GM13977 (cell line): ENCODE results near the gene IGSF21.

Source experiments
- DNase-seq: peaks from one replicate; pipeline ENCODE4 v3.0.0; 2012; ENCODE audit warnings: low spot score
- CTCF ChIP-seq: IDR thresholded peaks from 2 replicates; pipeline ENCODE4 v1.5.1; 2012; ENCODE audit warnings: mild to moderate bottlenecking, control low read depth; ENCODE audit not compliant: insufficient read depth; ENCODE audit errors: extremely low read depth, missing control alignments
- in situ Hi-C: fragments of 300-500 bp; cut with MboI; formaldehyde crosslinking; loops from one replicate; pipeline ENCODE4 v1.12.0; 2022; ENCODE audit warnings: low sequenced_read_pairs, low pct_unique_long_range_greater_than_20kb, mixed read lengths, inconsistent platforms; ENCODE audit not compliant: unreplicated experiment

IGSF21 gene

DNA sequence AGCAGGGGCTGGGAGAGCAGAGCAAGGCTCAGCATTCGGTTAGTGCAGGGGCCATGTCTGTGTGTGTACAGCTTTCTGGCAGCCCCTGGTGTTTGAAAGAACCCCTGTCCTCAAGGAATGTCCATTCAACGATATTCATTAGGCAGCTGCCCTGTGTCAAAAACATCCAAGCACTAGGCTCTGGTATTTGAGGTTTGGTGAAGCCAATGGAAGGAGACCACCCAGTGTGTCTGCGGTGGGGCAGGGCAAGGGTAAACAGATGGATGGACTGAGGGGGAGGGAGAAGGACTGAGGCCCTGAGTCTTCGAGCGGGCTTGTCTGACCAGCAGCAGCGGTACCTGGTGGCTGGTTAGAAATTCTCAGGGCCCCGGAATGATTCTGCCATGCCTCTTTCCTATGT, 217.5 kb downstream of the IGSF21 start:
- no peak for DNase-seq
- in situ Hi-C loops, result no loop called here
- no peak for TF ChIP-seq CTCF

DNA sequence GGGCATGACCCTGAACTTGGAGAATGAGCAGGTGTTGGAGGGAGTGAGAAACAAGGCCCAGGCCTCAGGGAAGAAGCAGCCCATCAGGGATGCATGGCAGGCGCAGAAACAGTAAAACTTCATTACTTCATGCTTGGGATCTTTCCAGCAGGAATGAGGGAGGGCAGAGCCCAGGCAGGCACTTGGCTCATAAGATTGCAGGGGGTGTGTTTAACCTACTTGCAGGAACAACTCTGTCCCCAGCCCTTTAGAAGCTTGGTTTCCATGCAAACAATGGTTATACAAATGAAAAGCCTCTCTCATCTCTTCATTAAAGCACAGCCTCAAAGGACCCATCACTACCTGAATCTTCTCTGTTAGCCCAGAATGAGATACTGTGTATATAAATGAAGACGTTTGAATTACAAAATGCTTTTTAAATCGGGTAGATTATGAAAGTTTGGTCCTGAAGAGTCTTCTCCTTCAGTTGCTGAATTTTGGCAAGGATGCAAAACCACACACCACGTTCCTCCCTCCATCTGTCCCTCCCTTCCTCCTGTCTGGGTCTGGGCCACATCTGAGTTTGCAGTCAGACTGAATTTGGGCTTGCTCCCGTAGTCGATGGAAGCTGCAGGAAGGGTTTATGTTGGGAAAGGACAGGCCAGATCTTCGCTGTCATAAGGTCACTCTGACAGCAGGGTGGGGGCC, 218.8 kb downstream of the IGSF21 start:
- no peak for TF ChIP-seq CTCF
- in situ Hi-C loops, result no loop called here
- DNase-seq, result no peak

GRCh38 chr1:18327650-18328049, 220.1 kb downstream of the IGSF21 start:
- no peak for DNase-seq
- TF ChIP-seq CTCF, result no peak
- in situ Hi-C loops, result no loop called here

- TF ChIP-seq CTCF, result no peak
- in situ Hi-C loops, result no loop called here
- no peak for DNase-seq
Measured at GRCh38 chr1:18328803-18329202, 221.2 kb downstream of the IGSF21 start.

GRCh38 chr1:18329469-18330253, 222.1 kb downstream of the IGSF21 start:
- in situ Hi-C loops, result no loop called here
- DNase-seq, result no peak
- no peak for TF ChIP-seq CTCF

DNA sequence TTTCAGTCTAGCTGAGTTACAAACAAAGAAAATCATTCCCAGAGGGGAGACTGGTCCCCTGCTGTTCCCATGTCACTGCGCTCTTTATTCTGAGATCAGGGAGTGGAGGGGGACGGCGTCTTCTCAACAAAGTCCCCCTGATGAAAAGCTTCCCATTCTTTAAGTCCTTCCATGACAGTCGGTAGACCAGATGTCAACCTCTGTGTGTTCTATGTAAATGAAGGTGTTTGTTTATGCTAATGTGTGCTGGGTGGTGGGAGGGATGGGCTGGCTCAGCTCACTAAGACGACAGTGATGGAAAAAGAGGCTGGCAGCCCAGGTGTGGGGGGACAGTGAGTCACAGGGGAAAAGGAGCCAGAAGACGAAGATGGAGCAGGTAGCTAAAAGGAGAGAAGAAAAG, 225.0 kb downstream of the IGSF21 start:
- DNase-seq, result no peak
- no peak for TF ChIP-seq CTCF
- in situ Hi-C loops, result no loop called here
